ENCODE measurements around the gene SEZ6.
A peak's percentile ranks its signal among the peaks of the same experiment; 100 is the strongest.

SEZ6 gene

GRCh38 chr17:29007456-29007855, 1.6 kb upstream of the SEZ6 start:
- Histone ChIP-seq H3K4me3 (ENCODE audit: low read depth, low read length) (no peak overlapping the region), H3K4me1 (ENCODE audit: control insufficient read depth, insufficient read depth, low read length) (0 out of 2 replicates have a peak, but pooled peaks cover 4% of the 10 kb centered on the region), H3K9me3 (ENCODE audit: control insufficient read depth, insufficient read depth, low read depth, low read length) (no peaks in the 10 kb centered on the region), H3K36me3 (ENCODE audit: control insufficient read depth in 2 of 2, insufficient read depth in 1 of 2, low read length in 2 of 2) (no peaks in the 10 kb centered on the region), H3K27ac (ENCODE audit: extremely low read depth, low read depth, low read length) (no peak overlapping the region)
- POLR2A ChIA-PET, result no interaction called here
- CTCF ChIA-PET, result interaction anchor here (0.6 to 2.9 kb wide), 4 partner anchors 104 to 110 kb away, joined by 3 to 10 read pairs (median 4); no protein-coding TSS in a partner anchor
- TF ChIP-seq ZNF266 (tag by site-specific recombination; IDR thresholded peaks at IDR 0.05; ENCODE audit: low read depth), result no peak
- TF ChIP-seq GLI2 (tag by site-specific recombination; IDR thresholded peaks at IDR 0.05; ENCODE audit: borderline replicate concordance, low read depth), result no peak
- TF ChIP-seq ZNF121 (tag by site-specific recombination; IDR thresholded peaks at IDR 0.05), result no peak
- no peak for TF ChIP-seq ZSCAN18 (tag by site-specific recombination; IDR thresholded peaks at IDR 0.05)
- no peak for TF ChIP-seq KLF10 (tag by site-specific recombination; IDR thresholded peaks at IDR 0.05)
- no peak for TF ChIP-seq PRDM4 (tag by site-specific recombination; IDR thresholded peaks at IDR 0.05)

- Histone ChIP-seq H3K4me1 (ENCODE audit: control insufficient read depth, insufficient read depth, low read length) (0 out of 2 replicates have a peak, but pooled peaks cover 2% of the 10 kb centered on the region), H3K36me3 (ENCODE audit: control insufficient read depth in 2 of 2, insufficient read depth in 1 of 2, low read length in 2 of 2) (no peaks in the 10 kb centered on the region), H3K27ac (ENCODE audit: extremely low read depth, low read depth, low read length) (no peak overlapping the region), H3K4me3 (ENCODE audit: low read depth, low read length) (no peak overlapping the region), H3K9me3 (ENCODE audit: control insufficient read depth, insufficient read depth, low read depth, low read length) (no peaks in the 10 kb centered on the region)
- TF ChIP-seq REST (tag by site-specific recombination; IDR thresholded peaks at IDR 0.05) (peak; percentile 98), ZNF621 (tag by site-specific recombination; IDR thresholded peaks at IDR 0.05) (no peak)
- ChIA-PET POLR2A (no interaction called here), CTCF (interaction anchor here (0.5 to 4.4 kb wide), 3 partner anchors 107 to 758 kb away, joined by 3 to 18 read pairs (median 4); no protein-coding TSS in a partner anchor)
These were observed 1.6 kb downstream of the SEZ6 start for GRCh38 chr17:29004081-29004692.

GRCh38 chr17:29003289-29003688, 2.5 kb downstream of the SEZ6 start:
- POLR2A ChIA-PET, result no interaction called here
- 0 out of 2 replicates have a peak, but pooled peaks cover 2% of the 10 kb centered on the region for H3K4me1 ChIP-seq (ENCODE audit: control insufficient read depth, insufficient read depth, low read length)

More at GRCh38 chr17:29003289-29003688, 2.5 kb downstream of the SEZ6 start:
- Histone ChIP-seq H3K4me3 (ENCODE audit: low read depth, low read length) (no peak overlapping the region), H3K27ac (ENCODE audit: extremely low read depth, low read depth, low read length) (no peak overlapping the region), H3K36me3 (ENCODE audit: control insufficient read depth in 2 of 2, insufficient read depth in 1 of 2, low read length in 2 of 2) (no peaks in the 10 kb centered on the region), H3K9me3 (ENCODE audit: control insufficient read depth, insufficient read depth, low read depth, low read length) (no peaks in the 10 kb centered on the region)
- CTCF ChIA-PET, result interaction anchor here (1.1 to 4.4 kb wide), 2 partner anchors 38 to 114 kb away, joined by 4 to 18 read pairs; no protein-coding TSS in a partner anchor
- TF ChIP-seq ZNF398 (tag by site-specific recombination; IDR thresholded peaks at IDR 0.05) (no peak), ZNF202 (tag by site-specific recombination; IDR thresholded peaks at IDR 0.05; ENCODE audit: borderline replicate concordance) (no peak)
